Colon (tissue), 2 donors: ENCODE data around the gene RPS6KC1.
"Not testable (repeated sequence)": the region's sequence is repeated elsewhere in the genome, so short reads cannot be mapped to it uniquely, and the experiment has no call there.

Experiments
- FAIRE-seq: peaks from 2 replicates; lab custom pipeline; 2012; peaks lifted over from hg19 to GRCh38; lab: Jason Lieb, UNC
- donor health status: control.
- donor health status: control.

The RPS6KC1 gene

GRCh38 chr1:213286235-213286634 is 235.2 kb downstream of the RPS6KC1 start:
- FAIRE-seq, result no peak

- no peak for FAIRE-seq
Observed at GRCh38 chr1:213287987-213288386, 236.9 kb downstream of the RPS6KC1 start.

GRCh38 chr1:213291526-213291925 is 240.5 kb downstream of the RPS6KC1 start:
- FAIRE-seq, result no peak

GRCh38 chr1:213292614-213293013 is 241.6 kb downstream of the RPS6KC1 start:
- FAIRE-seq, result no peak

- no peak for FAIRE-seq
Observed at GRCh38 chr1:213295860-213296259, 244.8 kb downstream of the RPS6KC1 start.

- FAIRE-seq, result no peak
Observed at GRCh38 chr1:213296558-213296957, 245.5 kb downstream of the RPS6KC1 start.

GRCh38 chr1:213297021-213297420 is 246.0 kb downstream of the RPS6KC1 start:
- FAIRE-seq, result no peak

GRCh38 chr1:213300433-213300832 is 249.4 kb downstream of the RPS6KC1 start:
- FAIRE-seq, result no peak

GRCh38 chr1:213301524-213301923 is 250.5 kb downstream of the RPS6KC1 start:
- FAIRE-seq, result not testable (repeated sequence)

- FAIRE-seq, result no peak
Observed at GRCh38 chr1:213303286-213303685, 252.2 kb downstream of the RPS6KC1 start.

- no peak for FAIRE-seq
Observed at GRCh38 chr1:213315571-213315970, 264.5 kb downstream of the RPS6KC1 start.

GRCh38 chr1:213318458-213318857 is 267.4 kb downstream of the RPS6KC1 start:
- not testable (repeated sequence) for FAIRE-seq

- no peak for FAIRE-seq
Observed at GRCh38 chr1:213320191-213320870, 269.3 kb downstream of the RPS6KC1 start.
